CD14-positive monocyte (primary cell): Measurements from ENCODE around the gene SASH1. TPM values are rescaled to one million over a fixed set of nuclear protein-coding genes. Genes with fewer than 3 reads are reported as not detected.

Experiments
- DNase-seq, 3 donors: peaks; one replicate each; pipeline ENCODE4 v3.0.0-alpha.2; 2011 to 2022
- H2AFZ ChIP-seq: 2 replicates; pipeline ENCODE4 v1.6.0; 2012; ENCODE audit warnings: mild to moderate bottlenecking, low read depth, low read length, inconsistent platforms; ENCODE audit not compliant: insufficient read depth, poor library complexity, severe bottlenecking
- H3K27ac ChIP-seq, 2 donors: 1 replicate in 1 of 2; 2 replicates in 1 of 2; pipeline ENCODE4 v1.5.1; 2012 to 2013; ENCODE audit warnings: low read length in 2 of 2, control low read depth in 1 of 2, inconsistent platforms in 1 of 2, low read depth in 1 of 2, mild to moderate bottlenecking in 1 of 2
- H3K27me3 ChIP-seq, 2 donors: one replicate each; pipeline versions ENCODE4 v1.6.0 to v1.6.1; 2011 to 2013; ENCODE audit warnings: low read length in 2 of 2; ENCODE audit not compliant: control insufficient read depth in 2 of 2, insufficient read depth in 2 of 2
- H3K36me3 ChIP-seq, 2 donors: replicated peaks in 1 of 2; 1 replicate in 1 of 2; 2 replicates in 1 of 2; pipeline versions ENCODE4 v1.5.1 to v1.6.1; 2012 to 2013; ENCODE audit warnings: low read length in 2 of 2, control low read depth in 1 of 2, inconsistent platforms in 1 of 2, mild to moderate bottlenecking in 1 of 2; ENCODE audit not compliant: insufficient read depth in 2 of 2, control insufficient read depth in 1 of 2
- H3K4me1 ChIP-seq, 2 donors: 1 replicate in 1 of 2; 2 replicates in 1 of 2; pipeline versions ENCODE4 v1.5.1 to v1.6.1; 2012 to 2013; ENCODE audit warnings: low read length in 2 of 2, control low read depth in 1 of 2, inconsistent platforms in 1 of 2, mild to moderate bottlenecking in 1 of 2, moderate library complexity in 1 of 2; ENCODE audit not compliant: insufficient read depth in 2 of 2, control insufficient read depth in 1 of 2
- H3K4me2 ChIP-seq: replicated peaks from 2 replicates; pipeline ENCODE3; 2012; ENCODE audit warnings: low read length, moderate library complexity, mild to moderate bottlenecking; ENCODE audit not compliant: poor library complexity, severe bottlenecking; ENCODE audit errors: extremely low read depth
- H3K4me3 ChIP-seq, 3 experiments: fragments of 200-600 bp in 1 of 3; sonication (generic) in 1 of 3; replicated peaks in 1 of 3; 1 replicate in 2 of 3; 2 replicates in 1 of 3; pipeline ENCODE4 v1.5.1; 2011 to 2013; ENCODE audit warnings: low read length in 3 of 3, mild to moderate bottlenecking in 3 of 3, control low read depth in 2 of 3, low read depth in 2 of 3, inconsistent platforms in 1 of 3, moderate library complexity in 1 of 3
- H3K79me2 ChIP-seq: 2 replicates; pipeline ENCODE4 v1.6.0; 2012; ENCODE audit warnings: mild to moderate bottlenecking, control low read depth, inconsistent platforms, low read length, moderate library complexity; ENCODE audit not compliant: insufficient read depth
- H3K9ac ChIP-seq: 2 replicates; pipeline ENCODE4 v1.6.0; 2017; ENCODE audit warnings: low read length, mild to moderate bottlenecking; ENCODE audit not compliant: insufficient read depth, poor library complexity, severe bottlenecking
- H3K9me3 ChIP-seq, 2 donors: replicated peaks in 1 of 2; 1 replicate in 1 of 2; 2 replicates in 1 of 2; pipeline versions ENCODE4 v1.5.1 to v1.6.1; 2012 to 2013; ENCODE audit warnings: low read length in 2 of 2, control low read depth in 1 of 2; ENCODE audit not compliant: control insufficient read depth in 1 of 2, insufficient read depth in 1 of 2
- H4K20me1 ChIP-seq: 2 replicates; pipeline ENCODE4 v1.6.0; 2012; ENCODE audit warnings: mild to moderate bottlenecking, low read length, control low read depth, moderate library complexity; ENCODE audit not compliant: insufficient read depth
- H3K27ac Mint-ChIP-seq, 7 donors: one replicate each; pipeline ENCODE4 v1.8.0; 2020; ENCODE audit warnings: mild to moderate bottlenecking in 7 of 7, mixed read lengths in 7 of 7, moderate library complexity in 6 of 7, inconsistent platforms in 2 of 7
- H3K27me3 Mint-ChIP-seq, 3 donors: one replicate each; pipeline ENCODE4 v1.8.0; 2021 to 2022; ENCODE audit warnings: low read depth in 3 of 3, mild to moderate bottlenecking in 3 of 3, mixed read lengths in 3 of 3, moderate library complexity in 3 of 3, inconsistent platforms in 1 of 3
- H3K36me3 Mint-ChIP-seq, 2 donors: one replicate each; pipeline ENCODE4 v1.8.0; 2020; ENCODE audit warnings: mixed read lengths in 2 of 2, inconsistent platforms in 1 of 2, mild to moderate bottlenecking in 1 of 2
- H3K4me1 Mint-ChIP-seq: one replicate; pipeline ENCODE4 v1.8.0; 2020; ENCODE audit warnings: mild to moderate bottlenecking, mixed read lengths
- H3K4me3 Mint-ChIP-seq, 2 donors: one replicate each; pipeline ENCODE4 v1.8.0; 2020; ENCODE audit warnings: mild to moderate bottlenecking in 2 of 2, mixed read lengths in 2 of 2, moderate library complexity in 1 of 2
- H3K9me3 Mint-ChIP-seq, 7 donors: one replicate each; pipeline ENCODE4 v1.8.0; 2020 to 2022; ENCODE audit warnings: mixed read lengths in 7 of 7, mild to moderate bottlenecking in 6 of 7, moderate library complexity in 6 of 7, inconsistent platforms in 2 of 7
- WGBS: methylation state at CpG from one replicate; pipeline ENCODE4 v1.1.5; 2013; ENCODE audit warnings: missing lambda C conversion rate; ENCODE audit not compliant: insufficient coverage; 5-methylcytosine and 5-hydroxymethylcytosine counted together
- intact Hi-C, 2 donors: fragments of 100-400 bp; cut with micrococcal nuclease; formaldehyde crosslinking; loops; one replicate each; pipeline versions ENCODE4 v1.15.0 to v1.15.1; 2023
- polyA plus RNA-seq, 3 donors: library from polyadenylated mRNA; depleted of rRNA in 1 of 3; unstranded in 2 of 3; stranded (reverse) in 1 of 3; fragments of 300-500 nt in 2 of 3; fragments of >200 nt in 1 of 3; fragmentation: Illumina TruSeq in 2 of 3; gene quantifications; 1 replicate in 2 of 3; 2 replicates in 1 of 3; pipeline ENCODE4 v1.2.3, GENCODE V29; 2012 to 2021
- TF ChIP-seq, protein P1 (sequence below): fragments of 200-600 bp; IDR thresholded peaks from one replicate; pipeline ENCODE4 v1.8.0; 2022; ENCODE audit warnings: antibody characterized with exemption, mild to moderate bottlenecking

The SASH1 gene
- polyA plus RNA-seq, 3 donors = 0.90 to 5.1 (median 4.7) TPM

DNA sequence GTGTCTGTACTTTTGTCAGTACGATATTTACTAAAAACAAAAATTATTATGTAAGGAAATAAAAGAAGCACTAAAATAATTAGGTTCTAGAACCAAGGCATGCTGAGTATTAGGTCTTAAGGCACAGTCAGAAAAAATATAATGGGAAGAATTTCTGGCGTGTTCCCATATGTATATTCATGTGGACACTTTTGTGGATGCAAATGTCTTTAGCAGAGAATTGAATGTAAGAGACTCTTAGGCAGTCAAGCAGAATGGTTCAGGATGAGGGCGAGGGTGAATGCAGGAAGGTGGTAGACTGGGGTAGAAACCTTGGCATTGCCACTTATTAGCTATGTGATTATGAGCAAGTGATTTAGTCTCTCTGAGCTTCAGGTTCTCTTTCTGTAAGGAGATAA is 71.5 kb downstream of the SASH1 start:
- Mint-ChIP-seq H3K27me3 (peaks cover 12 to 22% (median 13%) of the 10 kb centered on the region in 3 donors), H3K4me1 (peaks cover 2% of the 10 kb centered on the region), H3K36me3 (no peaks in the 10 kb centered on the region), H3K4me3 (no peak overlapping the region), H3K9me3 (peaks cover 0 to 3% (median 1%) of the 10 kb centered on the region in 7 donors), H3K27ac (no peak overlapping the region)
- WGBS = 92% methylated on average over 1 of the region's 3 CpGs
- Histone ChIP-seq H3K36me3 (no peaks in the 10 kb centered on the region), H3K27me3 (peaks cover 0 to 2% of the 10 kb centered on the region in 2 donors), H2AFZ (no peak overlapping the region), H3K4me1 (no peaks in the 10 kb centered on the region), H3K27ac (no peak overlapping the region), H3K9ac (no peak overlapping the region), H4K20me1 (peaks cover 3% of the 10 kb centered on the region), H3K79me2 (no peaks in the 10 kb centered on the region), H3K4me2 (no peak overlapping the region), H3K4me3 (no peak overlapping the region), H3K9me3 (no peaks in the 10 kb centered on the region)
- TF ChIP-seq, protein P1, sequence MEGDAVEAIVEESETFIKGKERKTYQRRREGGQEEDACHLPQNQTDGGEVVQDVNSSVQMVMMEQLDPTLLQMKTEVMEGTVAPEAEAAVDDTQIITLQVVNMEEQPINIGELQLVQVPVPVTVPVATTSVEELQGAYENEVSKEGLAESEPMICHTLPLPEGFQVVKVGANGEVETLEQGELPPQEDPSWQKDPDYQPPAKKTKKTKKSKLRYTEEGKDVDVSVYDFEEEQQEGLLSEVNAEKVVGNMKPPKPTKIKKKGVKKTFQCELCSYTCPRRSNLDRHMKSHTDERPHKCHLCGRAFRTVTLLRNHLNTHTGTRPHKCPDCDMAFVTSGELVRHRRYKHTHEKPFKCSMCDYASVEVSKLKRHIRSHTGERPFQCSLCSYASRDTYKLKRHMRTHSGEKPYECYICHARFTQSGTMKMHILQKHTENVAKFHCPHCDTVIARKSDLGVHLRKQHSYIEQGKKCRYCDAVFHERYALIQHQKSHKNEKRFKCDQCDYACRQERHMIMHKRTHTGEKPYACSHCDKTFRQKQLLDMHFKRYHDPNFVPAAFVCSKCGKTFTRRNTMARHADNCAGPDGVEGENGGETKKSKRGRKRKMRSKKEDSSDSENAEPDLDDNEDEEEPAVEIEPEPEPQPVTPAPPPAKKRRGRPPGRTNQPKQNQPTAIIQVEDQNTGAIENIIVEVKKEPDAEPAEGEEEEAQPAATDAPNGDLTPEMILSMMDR = no peak
- intact Hi-C loops = no loop called here
- DNase-seq = no peak

DNA sequence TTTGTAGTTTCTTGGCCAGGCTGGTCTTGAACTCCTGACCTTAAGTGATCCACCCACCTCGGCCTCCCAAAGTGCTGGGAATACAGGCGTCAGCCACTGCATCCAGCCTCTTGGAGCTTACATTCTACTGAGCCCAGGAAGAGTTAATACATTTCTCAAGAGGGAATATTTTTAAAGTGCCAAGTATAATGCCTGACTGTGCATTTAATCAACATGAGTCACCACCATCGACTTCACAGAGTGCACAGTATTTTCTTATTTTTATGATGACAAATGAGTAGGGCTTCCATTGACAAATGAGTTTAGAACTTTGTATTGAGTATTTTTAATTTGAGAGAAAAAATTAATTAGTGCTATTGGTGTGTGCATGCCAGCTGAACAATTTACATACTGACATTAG is 72.2 kb downstream of the SASH1 start:
- H3K4me3 ChIP-seq = no peak overlapping the region
- H3K4me2 ChIP-seq = no peak overlapping the region
- 100% methylated on average over 2 of the region's 3 CpGs for WGBS

More for the DNA sequence above, 72.2 kb downstream of the SASH1 start:
- TF ChIP-seq, protein P1 = no peak
- no peaks in the 10 kb centered on the region for H3K4me1 ChIP-seq
- Mint-ChIP-seq H3K4me3 (no peak overlapping the region), H3K36me3 (no peaks in the 10 kb centered on the region), H3K9me3 (peaks cover 0 to 3% (median 1%) of the 10 kb centered on the region in 7 donors), H3K27ac (no peak overlapping the region), H3K4me1 (peaks cover 2% of the 10 kb centered on the region), H3K27me3 (peaks cover 12 to 27% (median 15%) of the 10 kb centered on the region in 3 donors)
- no peaks in the 10 kb centered on the region for H3K79me2 ChIP-seq
- peaks cover 3% of the 10 kb centered on the region for H4K20me1 ChIP-seq
- intact Hi-C loops = no loop called here
- peaks cover 2 to 3% of the 10 kb centered on the region in 2 donors for H3K27me3 ChIP-seq
- no peak overlapping the region for H3K9ac ChIP-seq
- H2AFZ ChIP-seq = no peak overlapping the region
- H3K27ac ChIP-seq = no peak overlapping the region
- no peak for DNase-seq
- no peaks in the 10 kb centered on the region for H3K36me3 ChIP-seq
- H3K9me3 ChIP-seq = no peaks in the 10 kb centered on the region
